ENCODE data around the gene PEX3.

The PEX3 gene

GRCh38 chr6:143539734-143540133 lies 89.1 kb downstream of the PEX3 start:
- no peak for DNase-seq (ENCODE audit: low read depth)

- no peak for DNase-seq (ENCODE audit: low read depth)
These were observed 89.6 kb downstream of the PEX3 start for GRCh38 chr6:143540192-143540591.
